HCEC 1CT (cell line): ENCODE data around the gene PGA5.

Experiments used
- DNase-seq: peaks from one replicate; pipeline ENCODE4 v3.0.0-alpha.2; 2017

PGA5 gene

DNA sequence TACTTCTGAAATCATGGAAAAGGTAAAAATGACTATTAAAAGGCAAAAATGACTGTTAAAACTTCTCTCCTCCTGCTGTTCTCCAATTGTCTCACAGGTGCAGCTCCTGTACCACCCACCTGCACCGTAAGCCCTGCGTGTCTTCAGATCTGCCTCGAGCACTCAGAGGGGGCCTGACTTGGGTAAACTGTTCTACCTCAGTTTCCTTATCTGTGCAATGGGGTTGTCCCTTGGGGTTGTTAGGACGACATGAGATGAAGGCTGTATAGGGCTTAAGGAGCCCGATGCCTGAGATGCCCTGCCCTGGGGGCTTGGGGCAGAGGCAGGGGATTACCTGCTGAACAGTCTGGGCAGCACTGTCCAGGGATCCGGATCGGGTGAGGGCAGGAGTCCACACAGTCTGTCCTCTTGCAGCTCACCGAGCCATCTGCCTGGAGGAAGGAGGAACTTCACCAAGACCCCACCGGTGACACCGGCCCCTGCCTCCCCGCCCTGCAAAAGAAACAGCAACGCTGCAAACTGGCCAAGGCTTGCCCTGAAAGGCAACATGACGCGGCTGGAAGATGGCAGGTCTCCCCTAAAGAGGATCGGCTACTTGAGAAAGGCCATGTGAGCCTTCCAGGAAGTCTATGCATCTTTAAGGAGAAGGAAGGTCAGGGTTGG lies 27.7 kb downstream of the PGA5 start:
- DNase-seq: no peak

DNA sequence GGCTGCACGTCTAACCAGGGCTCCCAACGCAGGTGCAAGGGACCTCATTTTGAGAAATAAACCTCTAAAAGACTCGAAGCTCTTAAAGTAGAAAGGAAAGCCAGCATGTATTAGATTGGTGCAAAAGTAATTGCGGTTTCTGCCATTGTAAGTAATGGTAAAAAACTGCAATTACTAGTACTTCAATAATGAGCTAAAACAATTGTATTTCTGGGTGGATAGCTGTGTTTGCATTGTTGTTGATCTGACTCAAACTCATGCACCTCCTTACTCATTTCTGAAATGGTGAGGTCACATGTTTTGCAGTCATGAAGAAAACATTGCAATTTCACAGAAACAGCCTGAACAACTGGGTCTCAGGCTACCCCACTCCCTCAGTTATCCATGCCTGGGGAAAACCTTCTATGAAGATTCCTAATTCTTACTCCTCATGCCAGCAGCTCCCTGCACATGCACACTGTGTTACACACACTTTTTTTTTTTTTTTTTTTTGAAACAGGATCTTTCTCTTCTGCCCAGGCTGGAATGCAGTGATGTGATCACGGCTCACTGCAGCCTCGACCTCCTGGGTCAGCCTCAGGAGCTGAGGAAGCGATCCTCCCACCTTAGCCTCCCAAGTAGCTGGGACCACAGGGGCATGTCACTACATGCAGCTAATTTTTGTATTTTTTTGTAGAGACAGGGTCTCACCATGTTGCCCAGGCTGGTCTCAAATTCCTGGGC lies 29.5 kb downstream of the PGA5 start:
- peak; percentile 72 for DNase-seq

DNA sequence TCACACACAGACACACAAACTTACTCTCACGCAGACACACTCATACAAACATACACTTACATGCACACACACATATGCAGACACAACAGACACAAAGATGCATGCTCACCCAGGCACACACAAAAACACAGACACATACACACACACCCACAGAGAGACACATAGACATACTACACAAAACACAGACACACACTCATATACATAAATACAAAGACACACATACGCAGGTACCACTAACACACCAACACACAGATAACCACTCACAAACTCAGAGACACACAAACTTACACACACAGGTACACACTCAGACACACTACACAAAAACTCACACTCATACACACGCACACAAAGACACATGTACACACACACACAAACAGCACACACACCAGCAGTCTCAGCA lies 31.8 kb downstream of the PGA5 start:
- DNase-seq: no peak

DNA sequence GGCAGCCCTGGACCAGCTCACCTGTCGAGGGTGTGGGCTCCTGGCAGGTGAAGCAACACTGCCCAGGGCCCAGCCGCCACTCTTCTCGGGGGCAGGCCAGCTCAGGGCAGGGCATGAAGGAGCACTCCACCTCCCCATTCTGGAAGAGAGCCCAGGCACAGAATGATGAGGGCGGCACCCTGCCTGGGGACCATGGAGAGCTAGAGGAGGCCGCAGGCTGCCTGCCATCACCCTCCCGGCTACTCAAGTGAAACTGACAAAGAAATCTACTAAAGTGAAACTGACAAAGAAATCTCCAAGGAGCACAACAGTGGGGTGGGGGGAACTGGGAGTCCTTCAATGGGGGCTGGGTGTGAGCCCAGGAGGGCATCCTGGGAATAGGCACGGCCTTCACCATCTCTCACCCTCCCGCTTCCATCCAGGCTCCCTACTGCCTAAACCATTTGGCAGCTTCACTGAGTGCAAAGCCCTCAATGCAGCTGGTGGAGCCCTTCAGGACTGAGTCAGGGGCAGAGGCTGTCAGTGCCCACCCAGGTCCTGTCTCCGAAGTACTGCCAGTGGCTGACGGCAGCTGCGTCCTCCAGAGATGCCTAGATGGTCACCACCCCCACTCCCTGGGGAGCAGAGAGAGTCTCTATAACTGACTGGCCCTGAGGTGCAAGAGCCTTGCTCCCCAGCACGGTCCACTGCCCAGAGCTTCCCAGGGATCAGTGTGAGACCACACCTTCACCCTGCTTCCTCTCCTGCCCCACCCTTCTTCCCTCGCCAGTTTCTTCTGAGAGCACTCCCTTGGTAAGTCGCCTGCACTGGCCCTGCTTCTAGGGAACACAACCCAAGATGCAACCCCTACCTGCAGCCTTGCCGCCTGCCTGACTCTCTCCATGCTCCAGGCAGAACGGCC lies 32.5 kb downstream of the PGA5 start:
- DNase-seq: no peak

DNA sequence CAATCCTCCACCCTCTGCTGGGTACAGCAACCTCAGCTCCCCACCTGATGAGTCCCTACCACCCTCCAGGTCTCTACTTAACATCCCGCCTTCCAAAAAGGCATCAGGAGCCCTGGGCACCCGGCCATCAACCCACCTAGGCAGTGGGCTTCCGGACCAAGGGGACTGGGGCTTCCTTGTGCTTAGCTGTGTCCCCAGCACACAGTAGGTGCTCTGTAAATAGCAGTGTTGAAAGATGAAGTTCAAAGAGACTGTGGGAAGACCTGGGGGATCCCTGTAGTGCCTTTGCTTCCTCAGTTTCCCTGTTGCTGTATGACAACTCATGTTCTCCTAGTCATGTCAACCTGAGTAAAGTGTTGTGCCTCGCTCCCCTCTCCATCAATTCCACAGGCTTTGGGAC lies 33.1 kb downstream of the PGA5 start:
- DNase-seq: no peak

DNA sequence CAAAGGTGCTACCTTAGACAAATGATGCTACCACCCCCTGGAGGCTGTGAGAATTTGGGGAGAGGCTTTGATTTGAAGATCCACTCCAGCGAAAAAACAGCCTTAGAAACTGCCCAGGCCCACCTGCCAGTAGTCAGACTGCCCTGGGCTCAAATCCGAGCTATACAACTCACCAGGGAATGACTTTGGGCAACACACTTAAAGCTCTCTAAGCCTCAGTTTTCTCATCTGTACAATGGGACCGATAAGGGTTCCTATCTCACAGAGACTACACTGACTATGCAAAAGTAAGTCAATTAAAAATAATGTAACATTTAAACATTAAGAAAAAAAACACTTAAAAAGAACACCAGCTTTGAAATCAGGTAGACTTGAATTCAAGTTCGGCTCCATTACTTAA lies 34.2 kb downstream of the PGA5 start:
- no peak for DNase-seq

DNA sequence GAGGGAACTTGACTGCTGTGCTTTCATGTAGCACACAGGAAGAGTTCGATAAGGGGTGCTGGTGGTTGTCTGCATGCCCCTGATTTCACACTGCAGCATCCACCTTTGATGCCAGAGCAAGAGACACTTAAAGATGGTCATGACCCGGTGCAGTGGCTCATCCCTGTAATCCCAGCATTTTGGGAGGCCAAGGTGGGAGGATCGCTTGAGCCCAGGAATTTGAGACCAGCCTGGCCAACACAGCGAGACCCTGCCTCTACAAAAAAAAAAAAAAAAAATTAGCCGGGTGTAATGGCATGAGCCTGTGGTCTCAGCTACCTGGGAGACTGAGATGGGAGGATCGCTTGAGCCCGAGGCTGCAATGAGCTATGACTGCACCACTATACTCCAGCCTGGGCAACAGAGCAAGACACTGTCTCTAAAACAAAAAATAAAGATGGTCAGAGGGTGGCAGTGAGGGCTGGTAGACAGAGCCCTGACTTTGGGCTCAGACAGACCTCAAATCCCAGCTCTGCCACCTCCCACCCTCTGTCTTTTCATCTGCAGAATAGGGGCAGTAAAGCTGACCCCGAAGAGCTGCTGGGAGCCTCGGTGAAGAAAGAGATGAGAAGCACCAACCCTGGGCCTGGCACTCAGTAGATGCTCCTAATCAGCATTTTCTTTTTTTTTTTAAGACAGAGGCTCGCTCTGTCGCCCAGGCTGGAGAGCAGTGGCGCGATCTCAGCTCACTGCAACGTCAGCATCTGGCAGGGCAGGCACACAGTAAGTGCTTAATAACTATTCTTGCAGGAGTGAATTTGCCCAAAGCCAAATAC lies 36.4 kb downstream of the PGA5 start:
- DNase-seq: no peak

DNA sequence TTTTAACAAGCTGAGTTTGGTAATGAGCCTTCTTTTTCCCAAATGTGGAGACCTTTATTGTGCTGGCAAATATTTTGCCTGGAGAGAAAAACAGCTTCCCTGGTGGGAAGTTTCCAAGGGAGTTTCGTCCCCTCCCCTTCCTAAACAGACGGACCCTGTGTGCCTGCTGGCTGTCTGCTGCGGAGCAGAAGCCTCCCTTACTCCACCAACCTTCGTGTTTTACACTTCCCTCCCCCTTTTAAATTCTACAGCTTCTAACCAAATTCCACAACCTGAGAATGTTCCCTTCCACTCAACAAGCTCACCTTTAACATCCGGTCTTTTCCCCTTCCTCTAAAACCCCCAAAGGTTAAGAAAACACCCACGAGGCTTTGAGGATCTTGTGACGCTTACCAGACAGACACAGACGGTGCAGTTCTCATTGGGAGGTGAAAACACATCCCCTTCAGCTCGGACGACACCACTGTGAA lies 37.1 kb downstream of the PGA5 start:
- DNase-seq: no peak

DNA sequence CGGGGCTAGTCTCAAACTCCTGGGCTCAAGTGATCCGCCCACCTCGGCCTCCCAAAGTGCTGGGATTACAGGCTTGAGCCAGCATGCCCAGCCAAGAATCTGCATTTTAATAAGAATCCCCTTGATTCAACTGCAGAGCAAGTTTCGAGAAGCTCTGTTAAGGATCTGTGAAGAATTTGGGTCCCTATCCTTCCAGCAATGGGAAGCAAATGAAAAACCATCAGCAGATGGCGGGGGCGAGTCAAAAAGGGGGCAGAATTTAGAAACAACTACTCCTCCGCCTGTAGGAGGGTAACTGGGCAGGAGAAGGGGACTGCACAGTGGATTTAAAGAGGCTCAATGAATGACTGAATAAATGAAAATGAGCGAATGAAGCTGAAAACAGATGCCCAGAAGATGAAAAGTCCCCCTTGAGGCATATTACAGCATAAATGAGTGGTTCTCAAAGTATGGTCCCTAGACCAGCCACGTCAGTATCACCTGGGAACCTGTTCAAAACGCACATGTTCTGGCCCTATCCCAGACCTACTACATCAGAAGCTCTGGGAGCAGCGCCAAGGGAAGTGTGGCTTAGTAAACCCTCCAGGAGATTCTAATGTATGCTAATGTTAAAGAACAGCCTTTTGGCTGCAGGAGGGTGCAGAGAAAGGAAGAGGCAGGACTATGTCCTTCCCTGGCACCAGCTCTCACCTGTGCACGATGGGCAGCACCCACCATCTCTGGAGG lies 39.1 kb downstream of the PGA5 start:
- no peak for DNase-seq

DNA sequence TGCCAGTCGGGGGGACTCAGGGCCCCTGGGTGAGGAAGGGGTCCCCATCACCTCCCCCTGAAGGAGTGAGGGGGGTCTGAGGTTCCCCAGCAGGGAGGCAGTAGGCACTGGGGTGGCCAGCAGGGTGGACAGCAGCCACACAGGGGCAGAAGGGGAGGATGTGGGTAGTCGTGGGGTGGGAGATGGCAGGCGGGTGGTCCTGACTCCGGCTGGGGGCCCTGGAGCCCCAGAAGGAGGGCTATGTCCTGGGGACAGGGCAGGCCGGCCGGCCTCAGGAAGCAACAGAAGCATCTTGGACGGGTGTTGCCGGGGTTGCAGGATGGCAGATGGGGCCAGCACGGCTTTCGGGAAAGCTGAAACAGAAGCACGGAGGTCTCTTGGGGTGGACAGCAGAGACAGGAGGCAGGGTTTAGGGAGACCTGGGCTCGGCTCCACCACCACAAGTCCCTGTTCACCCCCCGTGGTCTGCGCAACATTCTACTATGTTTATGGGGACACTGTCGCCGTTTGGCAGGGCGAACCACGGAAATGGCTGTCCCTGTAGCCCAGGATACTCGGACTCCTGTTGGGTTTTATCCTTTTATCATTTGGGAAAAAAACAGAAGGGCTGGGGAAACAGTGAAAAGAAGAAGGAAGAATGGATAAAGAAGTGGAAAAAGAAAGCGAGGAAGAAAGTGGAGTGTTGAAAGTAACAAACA lies 40.1 kb downstream of the PGA5 start:
- DNase-seq: no peak

DNA sequence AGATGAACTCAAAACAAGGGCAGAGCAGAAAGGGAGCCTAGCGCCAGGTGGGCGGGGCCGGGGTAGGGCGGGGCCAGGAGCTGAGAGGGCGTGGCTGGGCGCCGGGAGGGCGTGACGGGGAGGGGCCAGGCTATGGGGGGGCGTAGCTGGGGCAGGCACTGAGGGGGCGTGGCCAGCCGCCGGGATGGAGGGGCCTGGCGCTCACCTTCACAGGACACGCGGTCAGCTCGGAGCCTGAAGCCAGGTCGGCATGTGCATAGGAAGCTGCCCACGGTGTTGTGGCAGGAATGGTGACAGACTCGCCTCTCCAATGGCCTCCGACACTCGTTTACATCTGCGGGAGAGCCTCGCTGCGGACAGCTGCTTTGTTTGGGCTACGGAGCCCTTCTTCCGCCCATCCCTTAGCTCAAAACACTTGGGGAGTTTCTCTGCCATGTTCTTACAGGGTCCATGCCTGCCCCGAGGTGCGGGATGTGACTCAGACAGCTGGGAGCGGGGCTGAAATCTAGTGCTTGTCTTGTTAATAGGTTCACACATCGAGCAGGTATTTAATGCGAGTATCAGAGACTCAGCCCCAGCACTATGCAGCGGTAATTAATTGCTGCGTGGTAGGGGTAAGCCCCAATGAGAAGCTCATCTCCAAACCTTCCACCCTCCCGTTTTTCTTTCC lies 40.7 kb downstream of the PGA5 start:
- DNase-seq: peak; percentile 17

DNA sequence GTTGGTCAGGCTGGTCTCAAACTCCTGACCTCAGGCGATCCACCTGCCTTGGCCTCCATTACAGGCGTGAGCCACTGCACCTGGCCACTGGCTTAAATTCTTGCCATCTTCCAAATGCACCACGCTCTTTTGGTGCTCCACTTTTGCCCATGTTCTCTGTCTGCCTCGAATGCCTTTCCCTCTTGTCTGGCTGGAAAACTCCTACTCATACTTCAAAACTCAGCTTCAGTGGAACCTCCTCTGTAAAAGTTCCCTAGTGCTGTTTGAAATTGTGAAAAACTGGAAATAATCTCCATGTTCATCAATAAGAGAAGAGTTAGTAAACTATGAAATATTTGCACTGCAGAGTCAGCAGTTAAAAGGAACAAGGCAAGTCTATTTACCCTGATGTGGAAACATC lies 42.6 kb downstream of the PGA5 start:
- no peak for DNase-seq

DNA sequence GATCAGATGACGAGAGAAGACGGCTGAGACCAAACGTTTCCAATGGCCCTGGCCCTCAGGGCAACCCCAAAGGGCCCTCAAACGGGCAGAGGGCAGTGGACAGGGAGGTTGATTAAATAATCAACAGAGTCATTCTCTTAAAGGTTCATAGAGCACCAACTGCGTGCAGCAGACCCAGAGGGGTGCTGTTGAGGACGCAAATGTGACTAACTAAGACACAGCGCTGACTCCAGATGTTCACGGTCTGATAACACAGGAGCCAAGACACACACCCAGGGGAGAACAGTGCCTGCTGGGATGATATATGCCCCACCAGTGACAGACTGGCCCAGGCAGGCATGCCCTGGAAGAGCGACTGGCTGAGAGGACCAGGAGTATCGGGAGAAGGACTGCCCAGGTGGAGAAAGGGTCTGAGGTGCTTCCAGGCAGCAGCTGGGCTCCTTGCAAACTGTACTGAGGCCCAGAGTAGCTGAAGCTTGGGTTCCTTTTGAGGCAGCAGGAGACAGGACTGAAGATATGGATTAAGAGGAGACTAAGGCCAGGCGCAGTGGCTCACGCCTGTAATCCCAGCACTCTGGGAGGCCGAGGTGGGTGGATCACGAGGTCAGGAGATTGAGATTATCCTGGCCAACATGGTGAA lies 46.5 kb downstream of the PGA5 start:
- no peak for DNase-seq

DNA sequence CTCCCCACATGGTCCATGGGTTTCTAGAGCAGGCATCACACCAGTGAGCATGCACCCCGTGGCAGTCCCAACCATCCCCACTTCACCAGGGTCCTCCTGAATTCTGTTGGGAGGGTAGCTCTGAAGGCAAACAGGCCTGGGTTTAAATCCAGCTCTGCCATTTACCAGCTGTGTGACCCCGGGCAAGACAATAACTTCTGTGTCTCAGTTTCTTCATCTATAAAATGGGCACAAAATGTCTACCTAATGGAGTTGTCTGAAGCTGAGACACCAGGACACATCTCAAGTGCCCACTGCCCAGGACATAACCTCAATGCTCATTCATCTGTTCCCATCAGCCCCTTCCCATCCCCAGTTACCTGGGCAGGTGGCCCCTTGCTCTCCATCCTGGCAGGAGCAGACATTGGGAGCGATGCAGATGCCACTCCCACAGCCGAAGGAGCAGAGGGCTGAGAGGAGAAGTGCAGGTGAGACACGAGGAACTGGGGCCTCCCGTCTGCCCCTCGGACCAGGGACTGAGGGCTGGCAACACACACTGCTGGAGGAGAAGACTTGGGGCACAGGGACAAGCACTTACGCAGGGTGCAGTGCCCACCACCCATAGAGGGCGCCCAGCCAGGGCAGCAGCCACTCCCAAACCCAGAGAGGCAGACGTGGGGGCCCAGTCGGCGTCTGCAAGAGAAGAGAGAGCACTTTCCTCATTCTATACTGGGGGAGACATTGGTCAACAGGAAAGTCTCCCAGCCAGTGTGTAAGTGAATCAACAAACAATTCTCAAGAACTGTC lies 50.1 kb downstream of the PGA5 start:
- DNase-seq: no peak

DNA sequence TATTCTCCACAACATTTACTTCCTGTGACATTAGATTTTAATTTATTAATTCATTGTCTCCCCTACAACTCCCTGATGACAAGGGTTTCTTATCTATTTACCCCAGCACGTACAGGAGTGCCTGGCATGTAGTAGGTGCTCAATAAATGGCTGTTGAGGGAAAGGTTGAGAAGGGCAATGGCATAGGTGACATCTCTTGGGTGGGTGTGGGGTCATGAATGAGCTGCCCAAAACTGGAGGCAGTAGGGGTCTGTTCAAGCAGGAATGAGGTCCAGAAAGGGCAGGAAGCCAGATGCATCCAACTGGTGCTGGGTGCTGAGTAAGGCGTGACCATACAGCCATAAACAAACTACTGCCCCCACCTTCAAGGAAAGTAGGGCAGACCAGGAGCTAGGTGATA lies 51.4 kb downstream of the PGA5 start:
- no peak for DNase-seq

DNA sequence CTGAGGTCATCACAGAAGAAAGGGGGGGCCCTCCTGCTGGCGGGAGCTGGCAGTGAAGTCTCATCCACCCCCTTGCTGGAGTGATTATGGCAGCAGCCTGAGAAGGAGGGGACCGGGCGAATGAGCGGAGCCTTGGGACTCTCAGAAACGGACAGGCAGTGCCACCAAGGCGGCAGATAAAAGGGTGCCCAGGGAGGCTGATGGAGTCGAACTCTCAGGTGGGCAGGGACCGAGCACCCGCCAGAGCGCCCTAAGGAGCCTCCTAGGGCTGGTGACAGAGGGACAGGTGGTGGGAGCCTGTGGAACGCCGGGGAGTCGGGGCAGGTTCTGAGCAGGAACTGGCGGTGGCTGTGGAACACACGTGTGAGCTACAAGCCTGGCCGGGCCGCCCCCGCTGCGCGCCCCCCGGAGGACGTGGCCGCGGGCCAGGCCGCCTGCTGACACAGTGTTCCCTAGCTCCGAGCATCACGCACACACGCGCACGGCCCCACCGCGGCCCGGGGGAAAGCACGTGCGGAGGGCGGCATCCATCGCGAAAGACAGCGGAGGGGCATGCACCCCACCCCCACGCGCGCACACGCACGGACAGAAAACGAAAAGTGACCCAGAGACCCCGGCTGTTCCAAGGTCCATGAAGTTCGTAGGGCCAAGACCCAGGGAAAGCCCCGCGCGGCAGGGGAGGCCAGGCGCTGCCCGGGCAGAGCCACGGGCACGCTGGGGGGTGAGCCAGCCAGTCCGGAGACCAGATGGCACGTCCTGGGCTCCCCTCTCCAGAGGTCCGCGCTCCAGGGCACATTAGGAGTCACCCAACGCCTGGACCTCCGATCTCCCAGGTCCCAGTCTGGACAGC lies 53.1 kb downstream of the PGA5 start:
- peak; percentile 10 for DNase-seq

DNA sequence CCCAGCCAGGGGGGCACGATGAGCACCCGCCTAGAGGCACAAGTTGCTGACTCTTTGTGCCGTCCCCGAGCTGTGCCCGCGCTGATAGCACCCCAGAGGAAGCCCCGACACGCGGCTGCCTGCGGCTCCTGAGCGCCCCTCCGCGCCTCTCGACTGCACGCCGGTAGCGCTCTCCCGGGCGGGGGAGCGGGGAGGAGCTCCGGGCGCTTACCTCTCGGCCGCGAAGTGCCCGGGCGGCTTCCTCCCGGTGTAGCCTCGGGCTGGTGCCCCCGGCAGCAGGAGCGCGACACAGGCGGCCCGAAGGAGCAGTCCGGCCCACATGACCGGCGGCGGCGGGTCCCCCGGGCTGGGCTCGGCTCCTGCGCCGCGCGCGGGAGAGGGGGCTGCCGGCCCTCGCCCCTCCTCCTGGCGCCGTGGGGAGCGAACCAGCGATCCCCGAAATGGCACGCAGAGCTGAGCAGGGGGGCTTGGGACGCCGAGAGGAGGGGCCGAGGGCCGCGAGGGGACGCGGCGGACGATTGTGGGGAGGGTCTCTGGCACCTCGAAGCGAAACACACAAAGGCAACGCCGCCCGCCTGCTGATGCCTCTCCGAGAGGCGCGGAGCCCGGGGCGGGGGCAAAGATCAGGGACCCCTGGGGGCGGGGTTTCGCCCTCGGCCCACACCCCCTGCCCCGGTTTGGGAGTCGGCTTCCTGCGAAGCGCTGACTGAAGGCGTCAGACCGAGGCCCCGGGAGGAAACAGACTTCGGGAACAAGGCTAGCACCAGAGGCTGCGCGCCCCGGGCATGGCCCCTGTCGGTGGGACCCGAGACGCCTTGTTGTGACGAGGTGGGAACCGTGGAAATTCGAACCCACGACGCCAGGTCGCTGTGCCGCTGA lies 54.0 kb downstream of the PGA5 start, which contains the start of gene VWCE:
Gene VWCE (minus strand): TSS at position 600 of the 879 bp plus-strand sequence. CDS start 279 bp downstream, at position 321.
- peak; percentile 37 for DNase-seq
